Large intestine (tissue), 3 donors: ENCODE results near the gene SYCP3. TPM values are rescaled to one million over a fixed set of nuclear protein-coding genes. Genes with fewer than 3 reads are reported as not detected.

ENCODE experiments used
- DNase-seq, 2 donors: peaks; one replicate each; pipeline versions ENCODE4 v3.0.0 to v3.0.0-alpha.2; 2013
- H3K27ac ChIP-seq: one replicate; pipeline ENCODE4 v1.5.1; 2013; ENCODE audit warnings: low read length
- H3K27me3 ChIP-seq: 2 replicates; pipeline ENCODE4 v1.6.1; 2013; ENCODE audit warnings: low read length; ENCODE audit not compliant: control insufficient read depth, insufficient read depth
- H3K36me3 ChIP-seq: 2 replicates; pipeline ENCODE4 v1.6.1; 2013; ENCODE audit warnings: low read length; ENCODE audit not compliant: control insufficient read depth, insufficient read depth
- H3K4me1 ChIP-seq: one replicate; pipeline ENCODE4 v1.6.1; 2013; ENCODE audit warnings: low read length; ENCODE audit not compliant: control insufficient read depth, insufficient read depth
- H3K4me3 ChIP-seq: one replicate; pipeline ENCODE4 v1.5.1; 2013; ENCODE audit warnings: low read length
- H3K9me3 ChIP-seq: one replicate; pipeline ENCODE4 v1.6.1; 2013; ENCODE audit warnings: mild to moderate bottlenecking, low read depth, low read length, moderate library complexity; ENCODE audit not compliant: control insufficient read depth
- WGBS: methylation state at CpG from one replicate; pipeline ENCODE4 v1.1.5; 2013; ENCODE audit warnings: low lambda C conversion rate; ENCODE audit not compliant: insufficient coverage; 5-methylcytosine and 5-hydroxymethylcytosine counted together
- polyA plus RNA-seq: library from polyadenylated mRNA; unstranded; fragments of 120-200 nt; gene quantifications from one replicate; pipeline ENCODE4 v1.2.1, GENCODE V29; 2013

The SYCP3 gene
- polyA plus RNA-seq, 1 donor: 1.7 TPM

GRCh38 chr12:101698800-101699347 lies 40.4 kb downstream of the SYCP3 start:
- Histone ChIP-seq H3K27me3 (no peaks in the 10 kb centered on the region), H3K4me3 (peak overlapping the region; percentile 84), H3K36me3 (no peaks in the 10 kb centered on the region), H3K27ac (peak overlapping the region; percentile 92), H3K4me1 (peaks cover 10% of the 10 kb centered on the region), H3K9me3 (no peaks in the 10 kb centered on the region)
- peak in 1 of 2 donors; percentile 64 for DNase-seq
- 86% methylated on average over 1 of the region's 12 CpGs for WGBS

DNA sequence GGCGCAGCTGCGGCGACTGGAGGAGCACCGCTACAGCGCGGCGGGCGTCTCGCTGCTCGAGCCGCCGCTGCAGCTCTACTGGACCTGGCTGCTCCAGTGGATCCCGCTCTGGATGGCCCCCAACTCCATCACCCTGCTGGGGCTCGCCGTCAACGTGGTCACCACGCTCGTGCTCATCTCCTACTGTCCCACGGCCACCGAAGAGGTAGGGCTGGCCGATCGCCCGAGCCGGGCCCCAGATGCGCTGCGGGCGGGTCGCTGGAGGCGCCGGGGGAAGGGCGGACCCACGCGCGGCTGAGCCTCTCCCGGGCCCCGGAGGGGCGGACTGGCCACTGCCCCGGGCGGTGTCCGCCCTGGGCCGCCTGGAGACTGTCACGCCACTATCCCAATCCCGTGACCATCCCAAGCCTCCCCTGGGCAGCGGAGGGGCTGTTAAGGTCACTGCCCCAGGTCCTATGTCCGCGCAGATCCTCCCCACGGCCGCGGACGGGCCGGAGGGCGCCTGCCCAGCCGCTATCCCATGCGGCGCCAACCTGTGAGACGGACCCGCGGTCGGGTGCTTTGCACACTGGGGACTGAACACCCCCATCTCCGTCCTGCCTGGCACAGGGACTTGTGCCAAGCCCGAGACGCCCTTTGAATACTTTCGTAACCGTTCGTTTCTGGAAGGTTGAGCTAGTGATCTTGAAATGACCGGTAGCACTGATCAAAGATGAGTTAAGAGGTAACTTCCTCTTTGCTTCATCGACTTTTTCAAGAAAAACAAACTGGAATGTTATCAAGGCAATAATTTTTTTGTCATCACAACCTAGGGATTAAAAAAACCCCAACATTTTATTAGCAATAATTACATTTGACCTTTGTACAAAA lies 41.1 kb downstream of the SYCP3 start:
- Histone ChIP-seq H3K4me3 (peak overlapping the region; percentile 84), H3K4me1 (peaks cover 10% of the 10 kb centered on the region), H3K27me3 (no peaks in the 10 kb centered on the region), H3K27ac (peak overlapping the region; percentile 92), H3K9me3 (no peaks in the 10 kb centered on the region), H3K36me3 (no peaks in the 10 kb centered on the region)
- DNase-seq: peak; percentile 39 to 76
- no CpG with 5 or more reads among the region's 67 CpGs for WGBS

GRCh38 chr12:101697197-101697929 lies 41.9 kb downstream of the SYCP3 start, which contains the start of gene CHPT1:
CHPT1 (plus strand) TSS chr12:101697640; CDS start chr12:101697862, 222 bp downstream.
- Histone ChIP-seq H3K4me1 (peaks cover 12% of the 10 kb centered on the region), H3K4me3 (peak within 1 kb of the TSS; percentile 84), H3K27ac (peak within 1 kb of the TSS; percentile 93), H3K36me3 (no peaks in the 10 kb centered on the region), H3K27me3 (no peaks in the 10 kb centered on the region), H3K9me3 (no peaks in the 10 kb centered on the region)
- peak; percentile 80 to 90 for DNase-seq
- no CpG with 5 or more reads among the region's 80 CpGs for WGBS

- peak overlapping the region; percentile 75 for H3K4me3 ChIP-seq
- H3K4me1 ChIP-seq: peaks cover 18% of the 10 kb centered on the region
- DNase-seq: peak; percentile 87 to 94
- H3K27ac ChIP-seq: peak overlapping the region; percentile 93
- no peaks in the 10 kb centered on the region for H3K27me3 ChIP-seq
- H3K9me3 ChIP-seq: no peaks in the 10 kb centered on the region
- WGBS: 100% methylated on average over 1 of the region's 18 CpGs
- no peaks in the 10 kb centered on the region for H3K36me3 ChIP-seq
These were observed 42.7 kb downstream of the SYCP3 start for GRCh38 chr12:101696251-101697196.

- Histone ChIP-seq H3K36me3 (no peaks in the 10 kb centered on the region), H3K4me3 (no peak overlapping the region), H3K27ac (peak overlapping the region; percentile 93), H3K9me3 (no peaks in the 10 kb centered on the region), H3K27me3 (no peaks in the 10 kb centered on the region), H3K4me1 (peaks cover 24% of the 10 kb centered on the region)
- WGBS: no CpG with 5 or more reads among the region's 1 CpG
- peak; percentile 53 to 73 for DNase-seq
These were observed 43.6 kb downstream of the SYCP3 start for GRCh38 chr12:101695706-101696105.

- Histone ChIP-seq H3K4me3 (no peak overlapping the region), H3K36me3 (no peaks in the 10 kb centered on the region), H3K9me3 (no peaks in the 10 kb centered on the region), H3K4me1 (peaks cover 30% of the 10 kb centered on the region), H3K27ac (peak overlapping the region; percentile 93), H3K27me3 (no peaks in the 10 kb centered on the region)
- no peak for DNase-seq
- WGBS: no CpG with 5 or more reads among the region's 2 CpGs
These were observed 44.3 kb downstream of the SYCP3 start for GRCh38 chr12:101694986-101695385.

GRCh38 chr12:101694297-101694848 lies 44.9 kb downstream of the SYCP3 start:
- H3K4me3 ChIP-seq: no peak overlapping the region
- H3K27me3 ChIP-seq: no peaks in the 10 kb centered on the region
- no peaks in the 10 kb centered on the region for H3K36me3 ChIP-seq
- DNase-seq: no peak
- H3K9me3 ChIP-seq: no peaks in the 10 kb centered on the region
- no peak overlapping the region for H3K27ac ChIP-seq
- peaks cover 32% of the 10 kb centered on the region for H3K4me1 ChIP-seq
- WGBS: 67% methylated on average over 1 of the region's 2 CpGs

GRCh38 chr12:101691503-101692096 lies 47.7 kb downstream of the SYCP3 start:
- Histone ChIP-seq H3K9me3 (no peaks in the 10 kb centered on the region), H3K36me3 (no peaks in the 10 kb centered on the region), H3K4me1 (peaks cover 32% of the 10 kb centered on the region), H3K27me3 (no peaks in the 10 kb centered on the region), H3K27ac (peak overlapping the region; percentile 51), H3K4me3 (no peak overlapping the region)
- WGBS: no CpG with 5 or more reads among the region's 1 CpG
- no peak for DNase-seq

DNA sequence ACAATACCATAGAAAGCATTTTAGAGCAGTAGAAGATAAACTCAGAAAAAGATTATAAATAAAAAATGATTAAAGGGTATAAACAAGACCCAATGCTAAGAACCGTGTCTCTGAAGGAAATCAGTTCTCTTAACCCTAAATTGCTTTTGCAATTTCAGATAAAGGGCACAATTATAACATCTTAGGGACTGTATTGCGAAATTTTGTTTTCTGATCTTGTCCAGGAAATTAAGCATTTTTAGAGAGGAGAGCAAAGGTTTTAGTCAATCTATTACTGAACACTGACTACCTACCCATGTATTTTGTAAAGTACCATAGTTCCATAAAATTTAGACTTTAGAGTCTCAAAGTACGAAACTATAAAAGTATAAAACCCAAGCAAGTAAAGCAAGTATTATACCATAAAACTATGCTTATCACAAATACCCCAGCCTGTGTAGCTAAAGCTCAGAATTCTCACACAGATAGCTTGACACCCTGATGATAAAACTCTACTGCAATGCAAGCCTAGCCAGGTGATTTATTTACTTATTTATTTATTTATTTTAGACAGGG lies 48.6 kb downstream of the SYCP3 start:
- Histone ChIP-seq H3K27me3 (no peaks in the 10 kb centered on the region), H3K36me3 (no peaks in the 10 kb centered on the region), H3K9me3 (no peaks in the 10 kb centered on the region), H3K27ac (peak overlapping the region; percentile 51), H3K4me3 (no peak overlapping the region), H3K4me1 (peaks cover 25% of the 10 kb centered on the region)
- peak; percentile 50 to 85 for DNase-seq
- WGBS: 0% methylated on average over 2 of the region's 3 CpGs
